LNCAP (cell line): ENCODE measurements around the gene CENPH.

Experiments used
- TF ChIP-seq, protein P1 (sequence below): fragments of 450-650 bp; IDR thresholded peaks from 2 replicates; pipeline ENCODE4 v1.5.1; 2017; ENCODE audit warnings: mild to moderate bottlenecking

CENPH gene

GRCh38 chr5:69213513-69214215 lies 24.3 kb downstream of the CENPH start:
- TF ChIP-seq, protein P1, sequence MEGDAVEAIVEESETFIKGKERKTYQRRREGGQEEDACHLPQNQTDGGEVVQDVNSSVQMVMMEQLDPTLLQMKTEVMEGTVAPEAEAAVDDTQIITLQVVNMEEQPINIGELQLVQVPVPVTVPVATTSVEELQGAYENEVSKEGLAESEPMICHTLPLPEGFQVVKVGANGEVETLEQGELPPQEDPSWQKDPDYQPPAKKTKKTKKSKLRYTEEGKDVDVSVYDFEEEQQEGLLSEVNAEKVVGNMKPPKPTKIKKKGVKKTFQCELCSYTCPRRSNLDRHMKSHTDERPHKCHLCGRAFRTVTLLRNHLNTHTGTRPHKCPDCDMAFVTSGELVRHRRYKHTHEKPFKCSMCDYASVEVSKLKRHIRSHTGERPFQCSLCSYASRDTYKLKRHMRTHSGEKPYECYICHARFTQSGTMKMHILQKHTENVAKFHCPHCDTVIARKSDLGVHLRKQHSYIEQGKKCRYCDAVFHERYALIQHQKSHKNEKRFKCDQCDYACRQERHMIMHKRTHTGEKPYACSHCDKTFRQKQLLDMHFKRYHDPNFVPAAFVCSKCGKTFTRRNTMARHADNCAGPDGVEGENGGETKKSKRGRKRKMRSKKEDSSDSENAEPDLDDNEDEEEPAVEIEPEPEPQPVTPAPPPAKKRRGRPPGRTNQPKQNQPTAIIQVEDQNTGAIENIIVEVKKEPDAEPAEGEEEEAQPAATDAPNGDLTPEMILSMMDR = no peak

GRCh38 chr5:69217151-69217511 lies 27.7 kb downstream of the CENPH start:
- TF ChIP-seq, protein P1 = no peak

DNA sequence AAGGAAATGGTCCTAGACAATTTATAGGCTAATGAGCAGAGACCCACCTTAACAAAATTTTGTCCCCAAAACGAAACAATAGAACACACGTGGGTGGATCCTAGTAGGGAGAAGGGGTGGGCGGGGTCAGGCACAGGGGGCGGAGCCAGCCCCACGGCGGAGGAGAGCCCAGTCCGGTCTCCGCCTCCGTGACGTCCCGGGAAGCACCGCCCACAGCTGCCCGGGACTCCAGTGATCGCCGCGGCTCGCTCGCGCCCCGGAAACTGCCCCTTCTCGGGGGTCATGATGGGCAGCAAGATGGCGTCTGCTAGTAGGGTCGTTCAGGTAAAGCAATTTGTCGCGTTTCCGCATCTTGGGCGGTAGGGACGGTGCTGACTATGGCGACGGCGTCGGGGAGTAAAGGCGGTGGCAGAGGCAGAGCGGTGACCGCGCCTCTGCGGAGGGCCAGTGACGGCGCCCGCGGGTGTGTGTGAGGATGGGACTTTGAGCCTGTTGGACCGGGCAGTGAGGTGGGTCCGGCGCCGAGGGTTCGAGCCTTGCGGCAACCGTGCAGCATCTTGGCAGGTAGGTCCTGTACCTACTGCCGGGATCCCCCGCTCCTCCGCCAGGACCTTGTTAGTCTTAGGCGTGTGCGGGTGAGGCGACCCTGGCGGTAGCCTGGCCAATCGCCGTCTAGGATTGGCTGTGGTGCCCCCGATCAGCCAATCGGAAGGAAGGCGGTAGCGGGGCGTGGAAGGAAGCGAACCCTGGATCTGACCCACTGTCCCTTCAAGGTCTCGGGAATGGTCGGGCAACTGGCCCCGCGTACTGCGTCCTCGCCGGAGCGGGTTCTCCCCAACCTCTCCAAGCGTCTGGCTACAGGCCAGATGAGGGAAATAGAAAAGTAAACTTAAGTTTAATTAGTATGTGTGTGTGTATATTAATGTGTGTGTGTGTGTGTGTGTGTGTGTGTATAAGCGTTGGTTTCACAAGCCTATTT lies 28.5 kb downstream of the CENPH start:
- TF ChIP-seq, protein P1 = no peak

DNA sequence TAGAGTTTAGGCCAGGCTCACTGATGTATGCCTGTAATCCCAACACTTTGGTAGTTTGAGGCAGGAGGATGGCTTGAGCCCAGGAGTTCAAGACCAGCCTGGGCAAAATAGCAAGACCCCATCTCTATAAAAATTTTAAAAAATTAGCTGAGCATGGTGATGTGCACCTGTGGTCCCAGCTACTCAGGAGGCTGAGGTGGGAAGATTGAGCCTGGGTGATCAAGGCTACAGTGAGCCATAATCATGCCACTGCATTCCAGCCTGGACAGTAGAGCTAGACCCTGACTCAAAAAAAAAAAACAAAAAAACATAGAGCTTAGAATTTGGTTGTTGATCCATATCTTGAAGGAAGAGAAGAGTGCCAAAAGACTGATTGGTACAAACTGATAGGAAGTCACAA lies 30.6 kb downstream of the CENPH start:
- TF ChIP-seq, protein P1 = no peak

GRCh38 chr5:69224520-69224919 lies 35.1 kb downstream of the CENPH start:
- TF ChIP-seq, protein P1 = no peak

DNA sequence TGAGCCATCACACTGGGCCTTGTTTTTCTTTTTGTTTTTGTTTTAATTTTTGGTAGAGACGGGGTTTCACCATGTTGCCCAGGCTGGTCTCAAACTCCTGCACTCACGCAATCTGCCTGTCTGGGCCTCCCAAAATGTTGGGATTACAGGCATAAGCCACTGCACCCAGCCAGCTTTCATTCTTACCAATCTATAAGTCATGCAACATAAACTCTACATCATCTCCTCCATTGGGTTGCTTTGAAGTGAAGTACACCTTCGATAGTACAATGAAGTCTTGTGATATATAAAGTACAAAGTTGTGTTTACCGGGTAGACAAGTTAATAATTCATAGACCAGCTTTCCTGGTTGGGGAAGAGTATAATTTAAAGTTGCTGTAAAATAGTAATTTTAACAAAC lies 36.5 kb downstream of the CENPH start:
- TF ChIP-seq, protein P1 = no peak

GRCh38 chr5:69230181-69230580 lies 40.8 kb downstream of the CENPH start:
- TF ChIP-seq, protein P1 = no peak
